IPS-NIHi7 (cell line): ENCODE measurements around the gene CACNA2D3.

Experiments used
- DNase-seq: peaks from one replicate; pipeline ENCODE4 v3.0.0; 2012; ENCODE audit warnings: mixed read lengths; ENCODE audit errors: extremely low spot score

Gene CACNA2D3

DNA sequence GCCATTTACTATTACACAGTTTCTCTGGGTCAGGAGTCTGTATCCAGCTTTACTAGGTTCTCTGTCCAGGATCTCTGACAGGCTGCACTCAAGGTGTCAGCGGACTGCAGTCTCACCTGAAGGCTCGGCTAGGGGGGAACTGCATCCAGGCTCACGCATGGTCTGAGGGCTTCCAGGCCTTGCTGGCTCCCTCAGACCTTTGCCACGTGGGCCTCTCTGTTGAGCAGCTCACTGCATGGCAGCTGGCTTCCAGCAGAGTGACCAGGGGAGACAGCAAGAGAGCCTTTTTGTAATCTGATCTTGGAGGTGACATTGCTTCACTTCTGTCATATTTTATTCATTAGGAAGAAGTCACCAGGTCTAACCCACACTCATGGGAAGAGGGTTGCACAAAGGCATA, 152.3 kb downstream of the CACNA2D3 start:
- no peak for DNase-seq

DNA sequence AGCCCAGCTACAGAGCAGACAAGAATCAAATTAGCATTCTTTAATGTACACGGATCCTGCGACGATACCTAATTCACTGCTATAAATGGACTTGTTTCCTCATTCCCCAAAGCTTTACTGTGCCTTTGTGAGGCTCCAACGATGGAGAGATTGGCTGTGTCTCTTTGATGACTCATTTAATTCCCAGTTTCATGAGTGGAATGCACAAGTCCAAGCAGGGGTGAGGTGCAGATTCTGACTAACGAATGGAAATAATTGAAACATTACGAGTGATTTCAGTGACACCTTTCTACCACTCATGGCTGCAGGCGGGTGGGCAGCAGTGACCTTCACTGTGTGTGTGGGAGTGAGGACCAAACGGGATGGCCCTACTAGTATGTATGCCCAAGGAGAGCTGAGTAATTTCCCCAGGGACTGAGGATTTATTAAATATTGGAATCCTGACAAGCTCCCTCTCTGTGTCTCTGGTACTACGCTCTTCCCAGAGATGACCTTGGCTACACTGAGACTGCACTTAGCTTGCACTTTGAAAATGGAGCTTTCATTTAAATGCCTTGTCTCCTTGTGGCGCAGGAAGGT, 156.7 kb downstream of the CACNA2D3 start:
- no peak for DNase-seq

DNA sequence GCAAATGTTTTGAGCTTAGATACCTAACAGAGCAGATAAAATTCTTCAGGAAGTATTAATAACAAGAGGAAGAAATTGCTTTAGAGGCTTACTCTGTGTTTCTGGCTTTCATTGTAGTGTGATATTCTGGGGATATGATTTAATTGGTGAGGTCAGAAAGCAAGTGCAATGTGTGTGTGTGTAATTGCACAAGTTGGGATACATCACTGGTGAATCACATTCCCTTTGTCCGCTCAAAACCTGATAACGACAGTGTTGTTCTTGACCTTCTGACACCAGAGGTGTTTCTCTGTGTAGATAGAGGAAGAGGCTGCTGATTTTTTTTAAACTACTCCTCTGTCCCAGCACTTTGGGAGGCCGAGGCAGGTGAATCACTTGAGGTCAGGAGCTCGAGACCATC, 161.1 kb downstream of the CACNA2D3 start:
- no peak for DNase-seq

DNA sequence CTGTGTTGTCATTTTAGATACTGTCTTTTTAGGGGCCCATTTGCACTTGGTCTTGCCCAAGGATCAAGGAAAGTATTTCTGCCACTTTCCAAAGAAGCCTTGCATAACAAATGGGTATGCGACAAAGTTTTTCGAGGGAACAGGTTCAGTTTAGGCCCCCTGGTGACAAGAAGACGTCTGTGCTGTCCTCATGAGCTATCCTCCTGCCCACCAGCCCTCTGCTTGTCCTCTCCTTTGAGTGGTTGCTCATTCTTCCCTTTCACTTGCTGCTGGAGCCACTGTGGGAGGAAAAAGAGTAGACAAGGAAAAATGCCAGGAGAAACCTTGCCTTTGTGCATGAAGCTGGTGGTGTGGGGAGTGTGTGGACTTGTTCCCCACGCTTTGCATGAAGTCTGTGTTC, 171.9 kb downstream of the CACNA2D3 start:
- DNase-seq: peak; percentile 49

DNA sequence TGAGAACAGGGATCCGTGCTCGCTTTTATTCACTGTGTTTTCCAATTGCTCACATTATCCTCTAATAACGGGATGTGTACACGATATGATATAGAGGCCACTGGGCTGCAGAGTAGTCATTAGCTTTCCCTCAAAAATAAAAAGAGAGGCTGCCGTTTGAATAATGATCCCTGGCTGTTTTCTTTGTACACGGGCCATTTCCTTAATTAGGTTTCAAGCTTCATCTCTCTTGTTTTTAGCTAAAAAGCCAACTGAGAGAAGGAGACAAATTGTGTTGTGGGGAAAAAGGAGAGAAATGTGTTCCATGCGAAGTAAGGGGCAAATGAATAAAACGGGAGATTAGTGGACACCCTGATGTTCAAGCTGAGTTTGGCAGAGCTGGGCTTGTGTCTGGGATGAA, 174.2 kb downstream of the CACNA2D3 start:
- no peak for DNase-seq

DNA sequence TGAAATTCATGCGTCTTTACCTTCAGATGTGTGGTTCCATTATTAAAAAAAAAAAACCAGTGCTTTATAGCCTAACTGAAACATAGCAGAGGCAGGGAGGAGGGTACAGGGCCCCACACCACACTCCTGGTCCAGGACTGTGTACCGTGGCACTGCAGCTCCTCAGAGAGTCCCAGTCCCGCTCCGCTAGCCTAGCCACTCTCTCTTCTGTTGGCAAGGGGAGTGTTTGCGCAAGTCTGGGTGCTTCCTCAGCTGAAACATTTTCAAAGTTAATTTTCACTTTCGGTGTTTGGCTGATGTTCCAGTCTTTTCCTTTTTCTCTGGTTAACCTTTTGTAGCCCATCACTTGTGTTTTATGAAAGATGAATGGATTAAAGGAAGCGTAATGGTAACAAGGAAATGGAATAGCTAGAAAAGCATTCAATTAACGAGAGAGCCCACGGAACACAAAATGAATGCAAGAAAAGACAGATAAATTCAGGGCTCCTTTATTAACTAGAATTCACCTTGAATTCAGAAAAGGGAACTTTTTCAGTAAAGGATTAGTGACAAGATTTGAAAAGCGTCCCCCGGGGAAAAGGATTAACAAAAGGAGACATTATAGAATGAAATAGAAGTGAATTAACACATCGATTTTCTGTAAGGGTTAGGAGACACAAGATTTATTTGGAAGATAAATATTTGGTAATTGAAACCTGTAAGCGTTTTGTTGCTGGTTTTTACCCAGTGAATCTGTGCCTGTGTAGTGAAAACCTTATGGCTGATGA, 177.0 kb downstream of the CACNA2D3 start:
- DNase-seq: no peak

DNA sequence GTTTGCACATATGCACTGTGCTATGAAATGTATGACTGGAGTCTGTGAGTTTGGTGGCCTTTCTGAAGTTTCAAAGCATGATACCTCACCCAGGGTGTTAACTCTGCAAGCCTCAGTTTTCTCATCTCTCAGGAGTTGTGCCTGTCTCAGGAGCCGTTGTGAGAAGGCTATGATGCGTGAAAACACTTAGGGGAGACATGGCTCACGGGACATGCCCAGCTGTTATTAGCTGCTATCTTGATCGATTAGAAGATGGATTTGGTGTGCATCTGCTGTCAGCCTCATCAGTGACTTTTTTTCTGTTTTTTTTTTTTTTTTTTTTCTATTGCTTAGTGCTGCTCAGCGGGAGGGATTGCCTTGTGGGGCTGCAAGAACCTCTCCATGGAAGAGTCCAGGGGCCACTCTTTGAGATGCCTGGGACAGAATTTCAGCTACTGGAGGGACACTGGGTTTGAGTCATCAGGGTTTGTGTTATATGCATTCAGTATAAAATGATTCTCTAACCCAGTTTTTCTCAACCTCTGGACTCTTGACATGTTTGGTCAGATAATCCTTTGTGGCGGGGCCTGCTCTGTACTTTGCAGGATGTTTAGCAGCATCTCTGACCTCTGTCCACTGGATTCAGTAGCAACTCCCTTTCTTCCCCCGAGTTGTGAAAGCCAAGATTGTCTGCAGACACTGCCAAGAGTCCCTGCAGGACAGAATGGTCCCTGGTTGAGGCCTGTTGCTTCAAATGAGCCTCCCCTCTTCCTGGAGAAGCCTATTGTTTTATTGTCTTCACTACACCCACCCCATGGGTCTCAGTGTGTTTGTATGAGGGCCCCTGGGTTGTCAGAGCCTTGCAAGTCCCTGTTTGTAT, 181.4 kb downstream of the CACNA2D3 start:
- DNase-seq: no peak

DNA sequence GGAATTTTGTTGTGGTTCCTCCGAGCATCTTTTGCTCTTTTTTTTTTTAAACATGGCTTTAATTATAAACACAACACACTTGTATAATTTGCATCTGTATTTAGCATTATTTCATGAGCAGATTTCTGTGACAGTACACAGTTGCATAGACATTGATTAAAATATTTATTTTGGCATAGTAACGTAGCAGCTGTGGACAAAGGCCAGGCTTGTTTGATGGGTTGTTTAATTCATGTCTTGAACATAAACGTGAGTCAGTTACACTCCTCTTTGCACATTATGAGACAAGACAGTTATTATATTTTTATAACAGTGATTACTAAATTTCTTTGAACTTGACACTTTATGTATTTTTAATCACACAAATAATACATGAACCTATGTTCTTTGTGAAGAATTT, 182.5 kb downstream of the CACNA2D3 start:
- DNase-seq: no peak

DNA sequence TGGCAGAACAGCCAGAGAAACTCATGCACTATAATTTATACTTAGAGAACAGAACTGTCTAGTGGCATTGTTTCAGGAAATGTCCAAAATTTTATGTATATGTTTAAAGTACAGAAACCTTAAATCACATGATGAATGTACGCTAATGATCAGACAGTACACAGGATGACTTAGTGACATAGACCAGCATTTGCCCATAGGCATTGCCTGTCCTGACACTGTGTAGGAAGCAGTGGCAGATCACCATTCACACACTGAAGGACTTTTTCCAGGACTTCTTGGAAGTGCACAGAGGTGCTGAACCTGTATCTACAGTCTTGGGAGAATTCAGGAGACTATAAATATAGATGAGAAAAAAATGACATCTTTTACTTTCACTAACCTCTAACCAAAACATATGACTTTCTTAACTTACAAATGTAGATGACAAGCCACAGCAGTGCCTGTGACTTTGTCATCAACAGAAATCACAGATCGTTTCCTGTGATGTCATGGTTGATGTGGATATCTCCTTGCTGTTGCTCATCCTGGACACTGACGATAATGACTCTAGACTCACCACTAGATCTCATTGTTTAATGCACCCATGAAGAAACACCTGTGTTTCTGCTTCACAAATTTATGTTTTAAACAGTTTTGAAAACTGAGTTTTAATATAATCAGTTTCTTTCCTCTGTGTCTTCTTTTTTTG, 183.2 kb downstream of the CACNA2D3 start:
- no peak for DNase-seq

DNA sequence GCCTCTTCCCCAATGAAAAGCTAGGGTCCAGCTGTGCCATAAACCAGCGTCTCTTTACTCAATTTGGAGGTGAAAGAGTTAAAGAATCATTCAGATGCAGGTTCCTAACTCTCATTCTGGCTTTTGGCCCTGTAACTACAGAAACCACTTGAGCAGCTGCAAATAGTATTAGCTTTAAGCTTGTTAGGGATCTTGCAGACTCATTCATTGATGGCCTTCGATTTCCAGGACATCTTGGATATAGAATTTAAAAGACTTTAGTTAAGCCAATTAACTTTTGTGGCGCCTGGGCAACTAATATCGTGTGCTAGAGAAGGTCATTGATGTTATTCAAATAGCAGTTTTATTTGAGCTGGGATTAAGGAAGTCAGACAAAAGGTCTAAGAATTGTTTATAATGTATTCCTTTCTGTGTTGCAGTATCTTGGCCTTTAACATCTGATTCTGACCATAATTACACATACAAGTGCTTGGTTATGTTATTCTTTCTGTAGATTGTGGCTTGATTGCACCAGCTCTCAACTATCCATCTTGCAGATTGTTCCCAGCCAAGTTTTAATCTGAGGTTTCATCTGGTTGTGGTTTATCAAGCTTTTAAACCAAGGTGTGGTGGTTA, 185.3 kb downstream of the CACNA2D3 start:
- DNase-seq: no peak

DNA sequence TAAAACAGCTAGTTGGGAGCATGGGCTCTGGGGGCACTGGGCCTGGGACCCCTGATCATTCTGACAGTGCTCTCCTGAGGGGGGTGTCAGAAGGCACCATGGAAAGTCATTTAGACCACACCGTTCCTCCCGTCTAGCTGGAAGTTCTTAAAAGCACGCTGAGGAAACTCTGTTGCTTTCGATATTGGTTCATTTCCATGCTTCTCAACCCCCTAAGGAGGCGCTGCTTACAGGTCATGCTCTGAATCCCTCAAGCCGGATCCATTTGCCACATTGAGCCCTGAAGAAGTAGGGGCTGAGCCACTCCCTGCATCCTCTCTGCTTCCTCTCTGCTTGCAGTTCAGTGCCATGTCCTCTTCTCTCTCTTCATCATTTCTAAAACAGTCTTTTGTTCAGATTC, 187.2 kb downstream of the CACNA2D3 start:
- DNase-seq: no peak

DNA sequence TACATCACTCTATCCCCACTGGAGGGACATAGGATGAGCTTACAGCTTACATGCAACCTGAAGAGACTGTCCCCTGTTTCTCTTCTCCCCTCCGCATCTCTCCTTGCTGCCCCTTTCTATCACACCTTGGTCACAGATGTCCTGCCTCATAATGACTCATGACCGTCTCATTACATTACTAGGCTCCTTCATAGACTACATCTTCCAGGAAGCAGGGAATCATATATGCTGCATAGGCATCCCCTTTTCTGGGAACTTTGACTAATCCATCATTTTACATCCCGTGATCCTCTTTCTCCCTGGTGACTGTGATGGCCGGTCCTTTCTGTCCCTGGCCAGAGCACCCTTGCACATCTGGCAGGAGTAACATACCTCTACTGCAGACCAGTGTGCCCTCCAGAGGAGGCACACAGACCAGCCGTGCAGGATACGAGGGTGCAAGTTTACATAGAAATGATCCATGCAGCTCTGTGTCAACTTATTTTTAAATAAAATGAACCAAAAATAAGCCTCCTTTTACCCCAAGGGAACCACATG, 188.9 kb downstream of the CACNA2D3 start:
- DNase-seq: no peak

DNA sequence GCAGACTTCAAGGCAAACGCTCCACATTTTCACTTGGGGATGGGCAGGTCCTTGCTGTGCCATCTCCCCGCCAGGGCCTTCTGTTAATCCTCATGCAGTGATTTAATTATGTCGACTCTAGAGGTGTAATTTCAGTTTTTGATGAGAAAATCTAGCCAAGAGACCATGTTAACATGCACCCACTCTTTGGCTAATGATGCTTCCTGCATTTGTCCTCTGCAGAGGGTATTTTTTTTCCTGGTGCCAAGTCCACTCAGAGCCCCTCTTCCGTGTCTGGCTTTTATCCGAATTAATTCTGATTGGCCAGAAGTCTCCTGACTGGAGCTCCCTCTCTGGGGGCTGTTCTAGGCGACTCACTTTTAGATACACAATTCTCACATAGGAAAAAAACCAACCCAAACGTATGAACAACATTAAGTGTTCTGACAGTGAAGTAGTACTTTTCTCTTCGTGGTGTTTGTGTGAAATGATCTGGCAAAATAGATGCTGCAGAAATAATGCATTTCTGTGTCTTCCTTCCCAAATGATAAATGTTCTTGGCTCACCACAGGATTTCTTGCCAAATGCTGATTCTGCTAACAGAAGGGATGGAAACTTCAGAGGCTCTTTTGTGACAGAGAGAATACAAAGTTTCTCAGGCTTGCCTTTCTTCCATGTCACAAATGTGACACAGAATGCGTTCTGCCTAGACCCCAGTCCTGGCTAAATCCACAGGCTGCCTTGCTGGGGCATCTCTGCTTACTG, 190.0 kb downstream of the CACNA2D3 start:
- no peak for DNase-seq

DNA sequence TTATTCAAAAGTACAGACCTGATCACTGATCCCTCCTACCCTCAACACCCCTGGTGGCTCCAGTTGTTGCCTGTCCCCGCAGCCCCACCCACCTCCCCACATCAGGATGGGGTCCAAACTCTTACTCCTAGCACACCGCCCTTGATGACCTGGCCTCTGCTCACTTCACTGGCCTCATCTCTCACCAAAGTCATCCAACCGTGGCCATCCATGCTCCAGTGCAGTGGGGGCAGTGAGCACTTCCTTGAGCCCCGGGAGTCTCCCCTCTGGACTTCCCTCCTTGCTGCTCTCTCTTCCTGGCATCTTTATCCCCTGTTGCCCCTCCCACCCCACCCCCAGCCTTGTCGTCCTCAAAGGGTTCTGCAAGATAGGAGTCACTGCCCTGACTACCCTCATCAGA, 191.1 kb downstream of the CACNA2D3 start:
- no peak for DNase-seq

DNA sequence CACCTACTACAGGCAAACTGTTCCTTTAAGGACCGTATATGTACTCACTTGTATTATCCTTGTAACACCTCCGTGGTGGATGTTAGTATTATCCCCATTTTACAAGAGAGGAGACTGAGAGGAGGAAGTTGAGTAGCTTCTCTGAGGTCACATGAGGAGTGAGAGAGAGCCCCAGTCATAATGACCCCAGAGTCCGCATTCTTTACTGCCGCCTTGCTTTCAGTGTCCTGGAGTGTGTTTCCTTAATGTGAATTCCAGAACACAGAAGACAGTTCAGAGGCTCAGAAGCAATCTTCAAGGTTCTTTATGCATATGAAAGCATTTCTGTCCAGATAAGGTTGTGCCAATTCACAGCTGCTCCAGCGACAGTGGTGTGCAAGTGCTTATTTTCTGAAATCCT, 199.2 kb downstream of the CACNA2D3 start:
- no peak for DNase-seq

DNA sequence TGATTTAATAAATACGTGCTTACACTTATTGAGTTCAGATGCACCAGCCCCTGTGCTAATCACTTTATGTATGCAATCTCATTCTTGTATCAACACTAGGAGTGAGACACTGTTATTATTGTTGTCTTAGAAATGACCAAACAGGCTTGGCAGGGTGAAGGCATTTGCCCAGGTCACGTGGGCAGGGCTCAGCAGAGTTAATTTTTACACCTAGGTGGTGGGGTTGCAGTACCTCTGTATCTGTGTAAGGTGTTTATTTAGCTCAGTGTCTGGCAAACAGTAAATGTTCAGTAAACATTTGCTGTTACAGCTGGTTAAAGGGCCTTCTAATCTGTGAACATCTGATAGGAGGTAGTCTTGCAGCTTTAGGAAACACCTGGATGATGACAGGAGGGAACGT, 200.0 kb downstream of the CACNA2D3 start:
- no peak for DNase-seq

DNA sequence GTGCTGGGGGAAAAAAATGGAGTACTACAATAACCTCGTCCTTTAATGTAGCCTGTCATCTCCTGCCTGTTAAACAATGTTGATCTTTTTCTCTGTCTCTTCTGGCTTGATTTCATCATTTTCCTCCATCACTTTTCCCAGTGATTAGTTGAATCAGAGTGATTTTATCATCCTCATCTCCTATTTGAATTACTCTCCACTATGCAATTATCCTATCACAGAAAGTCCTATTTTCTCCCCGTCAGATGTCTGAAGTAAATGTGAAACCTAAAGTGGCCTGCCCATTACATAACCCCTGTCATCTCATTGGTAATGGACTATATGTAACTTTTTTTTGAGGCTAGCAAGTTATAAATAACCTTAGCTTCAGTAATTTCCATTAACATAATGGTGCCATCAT, 201.8 kb downstream of the CACNA2D3 start:
- no peak for DNase-seq

DNA sequence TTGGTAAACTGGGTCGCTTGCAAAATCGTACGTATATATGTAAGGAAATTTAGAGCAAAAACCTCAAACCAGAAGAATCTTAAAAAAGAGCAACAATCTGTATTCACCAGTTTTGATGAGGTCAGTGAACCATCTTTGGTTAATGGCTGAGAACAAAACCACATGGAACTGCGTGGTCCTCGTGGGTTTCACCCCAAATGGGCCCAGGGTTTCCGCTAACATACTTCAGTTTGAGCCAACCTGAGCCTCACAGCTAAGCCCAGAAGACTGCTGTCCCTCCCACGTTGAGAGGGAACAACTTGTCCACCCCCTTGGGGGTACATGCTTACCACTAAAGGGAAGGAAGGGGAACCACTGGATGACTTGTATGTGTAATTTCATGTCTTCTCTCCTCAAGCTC, 204.6 kb downstream of the CACNA2D3 start:
- no peak for DNase-seq

DNA sequence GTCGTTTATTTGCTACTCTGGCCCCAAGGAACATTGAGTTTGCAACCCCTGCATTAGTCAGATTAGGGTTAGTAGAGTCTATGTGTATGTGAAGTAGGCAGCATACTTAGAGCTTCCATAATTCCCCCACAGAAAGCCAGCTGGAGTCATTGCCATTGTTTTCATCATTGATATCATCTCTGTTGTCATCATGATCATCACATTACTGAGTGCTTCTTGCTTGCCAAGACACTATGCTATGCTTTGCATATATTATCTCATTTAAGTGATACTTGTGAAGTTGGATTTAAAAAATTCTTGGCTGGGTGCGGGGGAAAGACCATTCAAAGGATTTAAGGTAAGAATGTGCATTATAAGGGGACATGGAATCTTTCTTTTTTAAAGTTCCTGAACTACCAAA, 209.0 kb downstream of the CACNA2D3 start:
- DNase-seq: no peak

DNA sequence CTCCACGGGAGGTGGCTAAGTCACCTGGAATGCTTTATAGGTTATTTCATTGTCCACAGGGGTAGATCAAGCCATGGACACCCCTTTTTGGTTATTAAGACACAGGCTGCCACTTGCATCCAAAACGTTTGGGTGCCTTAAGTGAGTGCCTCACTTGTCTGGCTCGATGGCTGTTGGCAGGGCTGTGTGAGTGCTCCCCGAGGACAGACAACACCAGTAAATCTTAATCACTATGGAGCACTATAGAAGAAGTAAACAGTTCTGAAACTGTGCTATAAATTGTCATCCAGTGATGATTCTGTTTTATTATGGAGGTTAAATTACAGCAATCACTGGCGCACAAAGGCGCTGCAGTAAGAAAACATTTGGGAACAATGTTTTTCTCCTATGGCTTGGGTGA, 215.5 kb downstream of the CACNA2D3 start:
- DNase-seq: no peak

DNA sequence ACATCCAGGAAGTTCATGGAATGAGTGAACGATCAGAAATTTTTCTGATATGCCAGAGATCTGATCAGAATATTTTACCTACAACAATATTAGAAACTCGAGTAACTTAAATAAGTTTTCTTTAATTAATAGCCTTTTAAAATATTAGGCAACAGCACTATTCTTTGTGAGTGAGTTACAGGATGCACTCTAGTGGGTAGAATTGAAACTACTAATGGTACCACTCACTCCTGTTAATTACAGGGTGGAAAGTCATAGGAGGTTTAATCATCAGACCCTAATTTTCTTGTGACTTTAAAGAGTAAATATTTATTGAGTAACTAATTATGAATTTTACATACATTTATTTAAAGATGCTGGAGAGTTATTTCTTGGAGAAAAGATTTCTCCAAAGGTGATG, 217.3 kb downstream of the CACNA2D3 start:
- DNase-seq: no peak
